CD4-positive, alpha-beta T cell treated with Interleukin-15 for 1 hour (primary cell): ENCODE data around the gene SELPLG.
"Not testable (repeated sequence)": the region's sequence is repeated elsewhere in the genome, so short reads cannot be mapped to it uniquely, and the experiment has no call there.

ENCODE experiments used
- DNase-seq: peaks from one replicate; pipeline ENCODE4 v3.0.0-alpha.2; 2020

Gene SELPLG

GRCh38 chr12:108602976-108603704, 30.6 kb downstream of the SELPLG start:
- no peak for DNase-seq

- DNase-seq: no peak
These were observed 31.4 kb downstream of the SELPLG start for GRCh38 chr12:108602209-108602705.

DNA sequence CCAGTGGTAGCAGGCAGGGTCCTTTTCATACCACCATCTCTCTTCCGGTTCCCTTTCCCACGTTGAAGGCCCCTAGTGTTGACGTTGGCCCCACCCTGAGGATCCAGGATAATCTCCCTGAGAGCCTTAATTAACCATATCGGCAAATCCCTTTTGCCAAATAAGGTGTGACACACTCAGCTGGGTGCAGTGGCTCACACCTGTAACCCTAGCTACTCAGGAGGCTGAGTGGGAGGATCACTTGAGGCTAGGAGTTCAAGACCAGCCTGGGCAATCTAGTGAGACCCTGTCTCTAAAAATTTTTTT, 33.0 kb downstream of the SELPLG start:
- DNase-seq: no peak

DNA sequence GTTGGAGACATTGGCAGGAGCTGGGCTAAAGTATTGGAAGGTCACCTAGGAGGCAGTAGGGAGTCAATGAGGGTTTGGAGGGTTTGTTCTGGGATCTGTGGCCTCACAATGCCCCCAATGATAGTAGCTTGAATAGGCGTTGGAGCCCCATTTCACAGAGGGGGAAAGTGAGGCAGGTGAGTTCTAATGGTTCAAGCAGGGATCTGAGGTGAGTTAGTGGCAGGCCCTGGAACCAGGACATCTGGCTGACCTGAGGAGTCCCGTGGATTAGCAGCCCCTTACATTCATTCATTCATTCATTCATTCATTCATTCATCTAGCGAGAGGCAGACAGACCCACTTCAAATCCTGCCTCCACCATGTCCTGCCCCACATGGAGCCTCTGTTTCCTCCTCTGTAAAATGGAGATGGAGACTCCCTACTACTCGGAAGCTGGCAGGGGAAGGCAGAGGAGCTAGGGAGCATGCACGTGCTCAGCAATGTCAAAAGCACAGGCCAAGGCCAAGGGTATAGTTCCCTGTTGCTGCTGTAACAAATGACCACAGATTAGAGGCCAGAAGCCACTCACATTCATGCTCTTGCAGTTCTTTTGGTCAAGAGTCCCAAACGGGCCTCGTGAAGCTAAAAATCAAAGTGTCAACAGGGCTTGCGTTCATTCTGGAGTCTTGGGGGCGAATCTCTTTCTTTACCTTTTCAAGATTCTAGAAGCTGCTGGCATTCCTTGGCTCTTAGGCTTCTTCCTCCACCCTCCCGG, 33.6 kb downstream of the SELPLG start:
- no peak for DNase-seq

GRCh38 chr12:108599541-108599940, 34.2 kb downstream of the SELPLG start:
- no peak for DNase-seq

DNA sequence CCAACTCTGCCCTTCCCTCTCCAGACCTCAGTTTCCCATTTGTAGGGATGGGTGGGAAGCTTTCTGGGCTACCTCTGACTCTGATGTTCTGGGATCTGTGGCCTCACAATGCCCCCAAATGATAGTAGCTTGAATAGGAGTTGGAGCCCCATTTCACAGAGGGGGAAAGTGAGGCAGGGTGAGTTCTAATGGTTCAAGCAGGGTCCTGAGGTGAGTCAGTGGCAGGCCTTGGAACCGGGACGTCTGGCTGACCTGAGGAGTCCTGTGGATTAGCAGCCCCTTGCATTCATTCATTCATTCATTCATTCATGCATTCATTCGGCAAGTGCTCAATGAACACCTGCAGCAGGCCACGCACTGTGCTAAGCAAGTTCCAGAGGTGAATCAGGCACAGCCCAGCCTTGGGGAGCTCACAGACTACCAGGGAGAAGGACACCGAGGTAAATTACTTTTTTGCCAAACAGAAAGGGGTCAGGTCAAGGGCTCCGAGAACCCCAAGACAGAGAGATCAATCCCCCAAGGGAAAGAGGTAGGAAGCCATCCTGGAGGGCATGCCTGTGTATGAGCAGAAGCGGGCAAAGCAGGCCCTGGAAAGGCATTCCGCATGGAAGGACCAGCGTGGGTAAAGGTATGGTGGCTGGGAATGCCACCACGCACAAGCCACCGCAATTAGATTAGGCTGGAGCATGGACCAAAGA, 35.0 kb downstream of the SELPLG start:
- no peak for DNase-seq

- DNase-seq: no peak
These were observed 35.9 kb downstream of the SELPLG start, which contains the start of gene TMEM119 for GRCh38 chr12:108597559-108598471. Gene TMEM119 (minus strand): TSS chr12:108598084. CDS start chr12:108592383, 5,701 bp downstream.

DNA sequence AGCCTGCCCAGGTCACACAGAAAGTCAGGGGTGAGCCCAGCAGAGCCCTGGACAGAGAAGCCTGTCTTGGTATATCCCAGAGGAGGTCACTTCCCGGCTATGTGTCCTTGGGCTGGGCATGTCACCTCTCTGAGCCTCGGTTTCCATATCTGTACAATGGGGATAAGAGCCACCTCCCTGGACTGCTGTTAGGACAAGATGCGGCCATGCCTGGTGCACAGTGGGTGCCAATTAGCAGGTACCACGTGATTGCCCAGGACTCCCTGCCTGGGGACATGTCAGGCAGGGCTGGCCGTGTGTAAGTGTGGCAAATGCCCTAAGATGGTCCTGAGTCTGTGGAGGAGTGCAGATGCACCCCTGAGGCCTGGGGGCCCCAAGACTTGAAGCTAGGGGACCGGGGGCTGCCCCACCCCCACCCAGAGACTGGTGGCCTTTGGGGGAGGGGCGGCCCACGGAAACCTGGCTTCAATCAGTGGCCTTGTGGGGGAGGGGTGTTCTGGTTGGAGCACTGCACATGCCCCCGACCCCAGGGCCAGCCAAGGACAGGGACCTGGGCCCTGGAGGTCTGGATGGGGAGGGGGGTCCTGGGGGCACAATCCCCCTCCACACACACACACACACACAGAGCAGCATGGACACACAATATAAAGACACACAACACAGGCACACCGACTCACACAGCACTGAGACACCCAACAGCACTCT, 36.7 kb downstream of the SELPLG start:
- DNase-seq: no peak

GRCh38 chr12:108595711-108596647, 37.7 kb downstream of the SELPLG start:
- no peak for DNase-seq

- no peak for DNase-seq
These were observed 38.6 kb downstream of the SELPLG start for GRCh38 chr12:108594960-108595710.

DNA sequence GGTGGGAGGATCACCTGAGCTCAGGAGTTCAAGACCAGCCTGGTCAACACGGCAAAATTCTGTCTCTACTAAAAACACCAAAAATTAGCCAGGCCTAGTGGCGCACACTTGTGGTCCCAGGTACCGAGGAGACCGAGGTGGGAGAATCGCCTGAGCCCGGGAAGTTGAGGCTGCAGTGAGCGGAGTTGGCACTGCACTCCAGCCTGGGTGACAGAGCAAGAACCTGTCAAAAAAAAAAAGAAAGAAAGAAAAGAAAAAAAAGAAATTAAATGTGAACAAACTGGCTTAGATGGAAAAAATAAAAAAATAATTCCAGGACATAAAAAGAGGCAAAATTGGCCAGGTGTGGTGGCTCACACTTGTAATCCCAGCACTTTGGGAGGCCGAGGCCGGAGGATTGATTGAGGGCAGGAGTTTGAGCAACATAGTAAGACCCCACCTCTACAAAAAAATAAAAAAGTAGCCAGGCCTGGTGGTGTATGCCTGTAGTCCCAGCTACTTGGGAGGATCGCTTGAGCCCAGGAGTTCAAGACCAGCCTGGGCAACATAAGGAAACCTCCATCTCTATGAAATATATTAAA, 39.3 kb downstream of the SELPLG start:
- no peak for DNase-seq

DNA sequence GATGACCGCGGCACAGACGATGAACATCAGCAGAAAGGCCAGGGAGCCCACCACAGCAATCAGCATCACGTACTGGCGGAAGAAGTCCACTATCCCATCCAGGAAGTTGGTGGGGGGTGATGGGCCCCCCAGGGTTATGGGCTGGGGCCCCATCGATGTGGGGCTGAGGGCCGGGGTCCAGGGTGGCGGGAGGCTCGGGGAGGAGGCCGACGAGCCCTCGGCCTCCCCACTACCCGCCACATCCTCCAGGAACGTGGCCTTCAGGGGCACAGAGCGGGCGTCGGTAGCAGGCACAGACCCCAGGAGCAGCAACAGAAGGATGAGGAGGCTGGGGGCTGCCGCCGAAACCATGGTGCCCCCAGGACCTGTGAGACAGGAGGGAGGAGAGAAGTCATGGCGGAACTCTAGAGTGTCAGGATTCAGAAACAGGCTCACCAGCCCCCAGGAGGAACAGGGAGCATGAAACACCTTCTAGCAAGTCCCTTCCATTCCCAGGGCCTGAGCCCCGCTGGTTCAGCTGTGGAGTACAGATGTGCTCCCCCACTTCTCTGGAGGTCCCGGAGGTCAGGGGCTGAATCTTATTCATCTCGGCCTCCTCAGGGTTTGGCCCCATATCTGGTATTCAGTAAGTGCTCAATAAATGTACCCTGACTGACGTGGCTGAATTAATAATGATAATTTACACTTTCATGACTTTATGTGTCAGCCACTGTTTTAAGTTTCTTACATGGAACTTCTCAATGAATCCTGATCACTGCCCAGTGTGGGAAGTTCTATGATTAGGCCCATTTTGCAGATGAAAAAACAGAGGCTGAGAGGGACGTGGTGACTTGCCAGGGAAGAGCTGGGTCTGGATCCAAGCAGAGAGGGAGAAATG, 41.4 kb downstream of the SELPLG start:
- DNase-seq: no peak

- no peak for DNase-seq
These were observed 42.3 kb downstream of the SELPLG start for GRCh38 chr12:108591267-108591980.

DNA sequence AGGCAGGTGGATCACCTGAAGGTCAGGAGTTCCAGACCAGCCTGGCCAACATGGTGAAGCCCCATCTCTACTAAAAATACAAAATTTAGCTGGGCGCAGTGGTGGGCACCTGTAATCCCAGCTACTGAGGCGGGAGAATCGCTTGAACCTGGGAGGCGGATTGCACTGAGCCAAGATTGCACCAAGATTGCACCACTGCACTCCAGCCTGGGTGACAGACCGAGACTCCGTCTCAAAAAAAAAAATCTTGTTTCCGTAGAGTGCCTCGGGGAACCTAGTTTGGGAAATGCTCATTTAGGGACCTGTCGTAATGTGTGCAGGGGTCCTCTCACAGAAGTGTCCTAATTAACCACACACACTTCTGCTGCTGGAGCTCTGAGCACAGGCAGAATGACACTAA, 43.2 kb downstream of the SELPLG start:
- not testable (repeated sequence) for DNase-seq

DNA sequence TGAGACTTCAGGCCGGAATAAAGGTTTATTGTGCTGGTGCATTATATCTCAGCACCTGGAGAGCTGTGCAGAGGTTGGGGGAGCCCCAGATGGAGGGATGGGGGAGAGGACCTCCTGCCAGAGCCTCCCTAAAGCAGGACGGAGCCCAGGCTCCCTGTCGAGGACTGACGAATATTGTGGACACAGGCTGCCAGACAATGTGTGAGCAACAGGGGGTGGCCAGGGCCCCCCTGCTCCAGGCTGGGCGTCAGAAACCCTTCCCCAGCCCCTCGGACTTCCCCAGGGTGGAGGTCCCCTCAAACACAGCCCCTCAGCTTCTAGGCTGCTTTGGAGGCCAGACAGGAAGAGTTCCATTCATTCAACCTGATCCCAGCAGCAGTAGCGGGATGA, 43.9 kb downstream of the SELPLG start:
- no peak for DNase-seq

DNA sequence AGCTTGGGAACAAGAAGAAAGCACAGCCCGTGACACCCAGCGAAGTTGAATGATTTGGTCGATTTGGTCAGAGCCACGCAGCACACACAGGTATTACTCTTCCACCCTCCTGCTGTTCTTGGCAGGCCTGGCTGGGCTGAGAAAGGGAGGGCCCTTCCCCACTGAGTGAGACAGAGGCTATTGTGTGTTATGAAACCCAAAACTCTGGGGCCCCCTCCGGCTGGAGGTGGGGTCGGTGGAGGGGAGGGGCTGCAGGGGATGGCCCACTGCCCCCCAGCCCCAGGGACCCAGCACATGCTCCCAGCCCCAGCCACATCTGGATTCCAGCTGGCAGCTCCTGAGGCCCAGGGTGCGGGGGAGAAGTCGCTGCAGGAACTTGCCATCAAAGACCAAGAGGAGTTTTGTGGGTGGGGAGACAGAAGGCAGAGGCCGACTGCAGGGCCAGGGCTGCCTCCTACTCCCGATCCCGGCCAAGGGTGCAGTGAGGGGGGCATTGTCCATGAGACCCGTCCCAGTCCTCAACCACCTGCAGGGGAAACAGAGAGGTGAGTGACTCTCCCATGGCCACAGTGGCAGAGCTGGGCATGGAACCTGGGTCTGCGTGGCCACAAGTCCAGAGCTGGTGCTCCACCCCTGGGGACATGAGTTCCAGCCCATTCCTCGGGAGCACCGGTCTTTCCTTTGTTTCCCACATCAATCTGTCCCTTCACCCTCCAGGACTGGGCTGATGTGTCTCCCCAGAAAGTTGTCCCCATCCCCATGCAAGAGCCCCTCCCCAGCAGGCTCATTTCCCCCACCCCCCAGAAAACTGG, 44.5 kb downstream of the SELPLG start:
- no peak for DNase-seq

GRCh38 chr12:108587826-108588225, 45.9 kb downstream of the SELPLG start:
- DNase-seq: no peak
